Measurements from ENCODE around the gene ARHGEF37.

Gene ARHGEF37

DNA sequence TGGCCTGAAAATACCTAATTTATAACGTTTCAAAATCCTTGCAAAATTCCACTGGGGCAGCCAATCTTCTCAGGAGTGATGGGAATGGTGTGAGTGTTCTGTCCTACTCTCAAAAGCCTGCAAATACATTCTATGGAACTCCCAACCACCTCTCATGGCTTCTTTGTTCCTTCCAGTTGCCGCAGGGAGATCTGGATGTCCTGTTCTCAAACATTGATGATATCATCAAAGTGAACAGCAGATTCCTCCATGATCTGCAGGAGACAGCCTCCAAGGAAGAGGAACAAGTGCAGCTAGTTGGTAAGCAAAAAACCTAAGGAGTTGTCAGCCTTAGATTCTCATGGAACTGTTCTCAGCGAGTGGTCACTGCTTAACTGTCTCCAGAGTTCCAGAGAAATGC, 19.6 kb downstream of the ARHGEF37 start:
- TF ChIP-seq, protein P1, sequence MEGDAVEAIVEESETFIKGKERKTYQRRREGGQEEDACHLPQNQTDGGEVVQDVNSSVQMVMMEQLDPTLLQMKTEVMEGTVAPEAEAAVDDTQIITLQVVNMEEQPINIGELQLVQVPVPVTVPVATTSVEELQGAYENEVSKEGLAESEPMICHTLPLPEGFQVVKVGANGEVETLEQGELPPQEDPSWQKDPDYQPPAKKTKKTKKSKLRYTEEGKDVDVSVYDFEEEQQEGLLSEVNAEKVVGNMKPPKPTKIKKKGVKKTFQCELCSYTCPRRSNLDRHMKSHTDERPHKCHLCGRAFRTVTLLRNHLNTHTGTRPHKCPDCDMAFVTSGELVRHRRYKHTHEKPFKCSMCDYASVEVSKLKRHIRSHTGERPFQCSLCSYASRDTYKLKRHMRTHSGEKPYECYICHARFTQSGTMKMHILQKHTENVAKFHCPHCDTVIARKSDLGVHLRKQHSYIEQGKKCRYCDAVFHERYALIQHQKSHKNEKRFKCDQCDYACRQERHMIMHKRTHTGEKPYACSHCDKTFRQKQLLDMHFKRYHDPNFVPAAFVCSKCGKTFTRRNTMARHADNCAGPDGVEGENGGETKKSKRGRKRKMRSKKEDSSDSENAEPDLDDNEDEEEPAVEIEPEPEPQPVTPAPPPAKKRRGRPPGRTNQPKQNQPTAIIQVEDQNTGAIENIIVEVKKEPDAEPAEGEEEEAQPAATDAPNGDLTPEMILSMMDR (IDR thresholded peaks at IDR 0.05; ENCODE audit: insufficient read depth, missing control alignments), result no peak
- DNase-seq (ENCODE audit: insufficient read length, low spot score) (no peak), FAIRE-seq (no peak)

DNA sequence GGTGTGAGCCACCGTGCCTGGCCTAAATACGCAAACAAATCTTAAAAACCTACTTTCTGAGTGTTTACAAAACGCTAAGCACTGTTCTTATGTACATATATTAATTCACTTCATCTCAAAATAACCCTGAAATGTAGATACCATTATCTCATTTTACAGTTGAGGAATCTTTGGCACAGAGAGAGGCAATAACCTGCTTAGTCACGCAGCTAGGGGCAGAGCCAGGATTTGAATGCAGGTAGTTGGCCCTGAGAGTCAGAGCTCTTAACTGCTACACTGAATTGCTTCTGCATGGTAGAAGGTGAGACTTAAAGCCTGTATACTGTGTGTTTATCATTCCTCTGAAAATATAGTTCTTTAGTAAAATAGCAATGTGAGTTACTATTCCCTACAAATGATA, 21.9 kb downstream of the ARHGEF37 start:
- DNase-seq (ENCODE audit: insufficient read length, low spot score) (no peak), FAIRE-seq (no peak)
- TF ChIP-seq, protein P1 (IDR thresholded peaks at IDR 0.05; ENCODE audit: insufficient read depth, missing control alignments), result no peak

DNA sequence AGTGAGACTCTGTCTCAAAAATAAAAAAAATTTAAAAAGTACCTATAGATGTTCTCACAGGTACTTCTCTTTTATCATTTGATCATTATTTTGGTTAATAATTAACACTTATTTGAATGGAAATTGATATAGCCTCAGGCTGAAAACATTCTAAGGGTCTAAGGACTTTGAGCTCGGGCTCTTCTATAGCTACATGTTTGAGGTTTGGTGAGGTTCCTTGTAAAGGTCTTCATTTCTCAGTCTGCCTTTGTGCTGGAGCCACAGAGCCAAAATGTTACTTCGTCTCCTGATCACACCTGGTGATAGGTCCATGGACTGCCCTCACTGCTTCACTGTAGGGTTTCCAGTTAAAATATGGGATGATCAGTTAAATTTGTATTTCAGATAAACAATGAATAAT, 22.6 kb downstream of the ARHGEF37 start:
- TF ChIP-seq, protein P1 (IDR thresholded peaks at IDR 0.05; ENCODE audit: insufficient read depth, missing control alignments), result no peak
- DNase-seq (ENCODE audit: insufficient read length, low spot score) (no peak), FAIRE-seq (no peak)

DNA sequence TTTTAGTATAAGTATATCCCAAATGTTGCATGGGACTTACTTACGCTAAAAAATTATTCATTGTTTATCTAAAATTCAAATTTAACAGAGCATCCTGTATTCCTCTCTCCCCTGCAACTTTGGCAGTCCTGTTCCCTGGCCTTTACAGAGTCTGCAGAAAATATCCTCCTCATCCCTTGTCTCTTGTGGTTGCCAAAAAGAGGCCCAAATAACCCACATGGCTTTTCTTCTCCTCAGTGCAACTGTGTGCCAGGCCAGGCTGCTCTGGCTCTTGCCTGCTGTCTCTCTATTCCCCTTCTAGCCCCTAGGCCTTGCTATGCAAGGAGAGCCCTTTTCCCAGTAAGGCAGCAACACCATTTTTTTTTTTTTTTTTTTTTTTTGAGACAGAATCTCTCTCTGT, 23.0 kb downstream of the ARHGEF37 start:
- DNase-seq (ENCODE audit: insufficient read length, low spot score) (no peak), FAIRE-seq (no peak)
- TF ChIP-seq, protein P1 (IDR thresholded peaks at IDR 0.05; ENCODE audit: insufficient read depth, missing control alignments), result no peak

DNA sequence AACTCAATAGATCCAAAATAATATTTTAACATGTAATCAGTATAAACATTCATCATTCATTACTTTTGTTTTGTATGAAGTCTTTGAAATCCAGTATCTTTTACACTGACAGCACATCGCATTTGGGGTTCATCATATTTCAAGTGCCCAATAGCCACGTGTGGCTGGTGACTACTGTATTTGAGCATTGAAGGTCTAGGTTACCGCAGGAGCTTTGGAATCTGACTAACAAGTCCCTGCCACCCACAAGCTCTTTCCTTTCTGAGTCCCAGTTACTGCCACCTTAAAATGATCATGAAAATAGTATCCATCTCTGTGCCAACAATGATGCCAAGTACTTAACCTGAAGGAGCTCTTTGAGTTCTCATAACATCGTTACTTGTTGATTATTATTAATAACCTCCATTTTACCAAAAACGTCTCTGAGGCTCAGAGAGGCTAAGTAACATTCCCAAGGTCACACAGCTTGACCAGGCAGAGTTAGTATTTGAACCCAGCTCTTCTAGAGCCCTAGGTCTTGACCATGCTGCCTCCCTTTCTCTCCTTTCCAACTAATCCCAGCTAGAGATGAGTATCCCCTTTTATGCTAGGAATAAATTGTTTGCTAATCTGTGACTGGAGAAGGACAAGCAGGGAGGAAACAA, 24.2 kb downstream of the ARHGEF37 start:
- DNase-seq (ENCODE audit: insufficient read length, low spot score), result no peak
- no peak for FAIRE-seq
- TF ChIP-seq, protein P1 (IDR thresholded peaks at IDR 0.05; ENCODE audit: insufficient read depth, missing control alignments), result no peak

DNA sequence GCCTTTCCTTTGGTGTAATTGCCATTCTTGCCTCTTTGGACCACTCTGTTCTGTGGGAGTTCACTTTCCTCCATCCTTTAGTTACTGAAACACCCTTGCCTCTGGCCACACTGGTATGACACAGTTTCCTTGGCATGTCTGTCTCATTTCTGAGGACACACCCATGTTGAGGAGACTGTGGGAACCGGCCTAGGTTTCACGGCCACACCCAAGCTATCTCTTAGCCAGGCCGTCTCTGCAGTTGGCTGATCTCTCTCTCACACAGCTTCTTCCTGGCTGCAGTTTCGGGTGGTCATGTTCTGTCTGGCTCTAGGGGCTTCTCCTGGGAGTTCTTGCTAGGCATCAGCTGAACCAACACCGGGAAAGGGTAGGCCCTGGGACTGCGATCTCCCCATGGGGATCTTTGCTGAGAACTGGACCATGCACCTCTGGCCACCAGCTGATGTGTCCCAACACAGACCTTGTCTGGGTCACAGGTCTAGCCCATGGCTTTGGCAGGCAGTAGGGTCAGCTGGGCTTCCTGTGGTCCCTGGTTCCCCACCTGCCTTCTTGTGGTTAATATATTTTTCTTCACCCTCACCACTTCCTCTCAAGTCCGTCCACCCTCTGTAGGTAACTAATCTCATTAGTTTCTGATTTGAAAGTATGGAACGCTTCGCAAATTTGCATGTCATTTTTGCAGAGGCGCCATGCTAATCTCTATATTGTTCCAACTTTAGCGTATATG, 24.9 kb downstream of the ARHGEF37 start:
- FAIRE-seq (no peak), DNase-seq (ENCODE audit: insufficient read length, low spot score) (no peak)
- TF ChIP-seq, protein P1 (IDR thresholded peaks at IDR 0.05; ENCODE audit: insufficient read depth, missing control alignments), result no peak

DNA sequence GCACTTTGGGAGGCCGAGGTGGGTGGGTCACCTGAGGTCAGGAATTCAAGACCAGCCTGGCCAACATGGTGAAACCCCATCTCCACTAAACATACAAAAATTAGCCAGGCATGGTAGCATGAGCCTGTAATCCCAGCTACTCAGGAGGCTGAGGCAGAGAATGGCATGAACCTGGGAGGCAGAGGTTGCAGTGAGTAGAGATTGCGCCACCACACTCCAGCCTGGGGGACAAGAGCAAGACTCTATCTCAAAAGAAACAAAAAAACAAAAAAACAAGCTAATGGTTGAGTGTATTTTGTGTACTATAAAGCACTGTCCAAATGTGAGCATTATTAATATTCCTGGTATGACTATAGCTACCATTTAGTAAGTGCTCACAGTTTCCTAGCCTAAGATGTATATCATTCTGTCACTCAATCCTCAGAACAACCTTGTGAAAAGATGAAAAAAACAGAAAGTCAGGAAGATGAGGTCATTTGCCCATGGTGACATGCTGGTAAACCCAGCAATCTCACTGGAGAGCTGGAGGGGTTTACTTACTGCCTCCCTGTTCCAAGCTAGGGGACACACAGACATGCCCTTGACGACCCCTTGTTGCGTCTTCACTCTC, 27.7 kb downstream of the ARHGEF37 start:
- FAIRE-seq (no peak), DNase-seq (ENCODE audit: insufficient read length, low spot score) (no peak)
- TF ChIP-seq, protein P1 (IDR thresholded peaks at IDR 0.05; ENCODE audit: insufficient read depth, missing control alignments), result no peak
